HL-60 (cell line): ENCODE data around the gene ZSWIM9.

Source experiments
- GABPA ChIP-seq: IDR thresholded peaks from 2 replicates; pipeline ENCODE4 v1.6.1; 2012; ENCODE audit warnings: low read depth
- POLR2AphosphoS5 ChIP-seq: IDR thresholded peaks from 2 replicates; pipeline ENCODE4 v1.6.1; 2012; ENCODE audit warnings: low read depth
- REST ChIP-seq: IDR thresholded peaks from 2 replicates; pipeline ENCODE4 v1.6.1; 2012; ENCODE audit warnings: low read depth; ENCODE audit not compliant: insufficient replicate concordance
- SPI1 ChIP-seq: IDR thresholded peaks from 2 replicates; pipeline ENCODE4 v1.6.1; 2012; ENCODE audit warnings: low read depth, mild to moderate bottlenecking, borderline replicate concordance
- TF ChIP-seq, protein P1 (sequence below): IDR thresholded peaks from one replicate; pipeline ENCODE4 v1.5.1; 2011; ENCODE audit warnings: low read length, control low read depth, inconsistent platforms; ENCODE audit not compliant: insufficient read depth

- TF ChIP-seq, protein P1, sequence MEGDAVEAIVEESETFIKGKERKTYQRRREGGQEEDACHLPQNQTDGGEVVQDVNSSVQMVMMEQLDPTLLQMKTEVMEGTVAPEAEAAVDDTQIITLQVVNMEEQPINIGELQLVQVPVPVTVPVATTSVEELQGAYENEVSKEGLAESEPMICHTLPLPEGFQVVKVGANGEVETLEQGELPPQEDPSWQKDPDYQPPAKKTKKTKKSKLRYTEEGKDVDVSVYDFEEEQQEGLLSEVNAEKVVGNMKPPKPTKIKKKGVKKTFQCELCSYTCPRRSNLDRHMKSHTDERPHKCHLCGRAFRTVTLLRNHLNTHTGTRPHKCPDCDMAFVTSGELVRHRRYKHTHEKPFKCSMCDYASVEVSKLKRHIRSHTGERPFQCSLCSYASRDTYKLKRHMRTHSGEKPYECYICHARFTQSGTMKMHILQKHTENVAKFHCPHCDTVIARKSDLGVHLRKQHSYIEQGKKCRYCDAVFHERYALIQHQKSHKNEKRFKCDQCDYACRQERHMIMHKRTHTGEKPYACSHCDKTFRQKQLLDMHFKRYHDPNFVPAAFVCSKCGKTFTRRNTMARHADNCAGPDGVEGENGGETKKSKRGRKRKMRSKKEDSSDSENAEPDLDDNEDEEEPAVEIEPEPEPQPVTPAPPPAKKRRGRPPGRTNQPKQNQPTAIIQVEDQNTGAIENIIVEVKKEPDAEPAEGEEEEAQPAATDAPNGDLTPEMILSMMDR: no peak
- TF ChIP-seq POLR2AphosphoS5: no peak
- no peak for TF ChIP-seq GABPA
- no peak for TF ChIP-seq REST
- no peak for TF ChIP-seq SPI1
These were observed 69.2 kb downstream of the ZSWIM9 start for GRCh38 chr19:48239582-48240141.
